Neutrophil (primary cell): ENCODE data around the gene IFI6.

Experiments used
- H3K27ac ChIP-seq: fragments of 200-600 bp; sonication (generic); 2 replicates; pipeline ENCODE4 v1.5.1; 2016; ENCODE audit warnings: mild to moderate bottlenecking, moderate library complexity
- H3K27me3 ChIP-seq: fragments of 200-600 bp; sonication (generic); 2 replicates; pipeline ENCODE4 v1.6.0; 2016; ENCODE audit warnings: mild to moderate bottlenecking
- H3K36me3 ChIP-seq: fragments of 200-600 bp; sonication (generic); 2 replicates; pipeline ENCODE4 v1.5.1; 2017
- H3K4me1 ChIP-seq, 2 experiments: fragments of 200-600 bp in 1 of 2; sonication (generic) in 1 of 2; 1 replicate in 1 of 2; 2 replicates in 1 of 2; pipeline versions ENCODE4 v1.5.1 to v1.6.1; 2013 to 2016; ENCODE audit warnings: low read depth in 1 of 2, low read length in 1 of 2, mild to moderate bottlenecking in 1 of 2, moderate library complexity in 1 of 2; ENCODE audit not compliant: control insufficient read depth in 1 of 2, insufficient read depth in 1 of 2
- H3K4me3 ChIP-seq, 2 experiments: fragments of 200-600 bp in 1 of 2; sonication (generic) in 1 of 2; 1 replicate in 1 of 2; 2 replicates in 1 of 2; pipeline ENCODE4 v1.5.1; 2013 to 2016; ENCODE audit warnings: low read depth in 1 of 2, low read length in 1 of 2, mild to moderate bottlenecking in 1 of 2, moderate library complexity in 1 of 2
- H3K9me3 ChIP-seq: fragments of 200-600 bp; sonication (generic); 2 replicates; pipeline ENCODE4 v1.5.1; 2016
- CTCF ChIP-seq: fragments of 200-600 bp; sonication (generic); IDR thresholded peaks from 2 replicates; pipeline ENCODE4 v1.5.1; 2016; ENCODE audit warnings: antibody characterized with exemption

The IFI6 gene

GRCh38 chr1:27668121-27668807 is 3.7 kb downstream of the IFI6 start:
- Histone ChIP-seq H3K27ac (no peak overlapping the region), H3K4me1 (peaks cover 23 to 30% of the 10 kb centered on the region in 2 experiments), H3K9me3 (no peaks in the 10 kb centered on the region), H3K4me3 (no peak overlapping the region), H3K27me3 (no peaks in the 10 kb centered on the region), H3K36me3 (peaks cover 19% of the 10 kb centered on the region)
- no peak for TF ChIP-seq CTCF

- no peak for TF ChIP-seq CTCF
- no peaks in the 10 kb centered on the region for H3K27me3 ChIP-seq
- H3K4me3 ChIP-seq, result no peak overlapping the region
- H3K36me3 ChIP-seq, result peaks cover 19% of the 10 kb centered on the region
- H3K27ac ChIP-seq, result no peak overlapping the region
- H3K9me3 ChIP-seq, result no peaks in the 10 kb centered on the region
- peaks cover 25 to 36% of the 10 kb centered on the region in 2 experiments for H3K4me1 ChIP-seq
These were observed 5.2 kb downstream of the IFI6 start for GRCh38 chr1:27666791-27667254.

- Histone ChIP-seq H3K4me1 (peaks cover 20 to 35% of the 10 kb centered on the region in 2 experiments), H3K36me3 (peaks cover 19% of the 10 kb centered on the region), H3K27ac (no peak overlapping the region), H3K9me3 (no peaks in the 10 kb centered on the region), H3K27me3 (no peaks in the 10 kb centered on the region), H3K4me3 (no peak overlapping the region)
- no peak for TF ChIP-seq CTCF
These were observed 5.7 kb downstream of the IFI6 start for GRCh38 chr1:27666294-27666693.

- Histone ChIP-seq H3K4me1 (peaks cover 27 to 33% of the 10 kb centered on the region in 2 experiments), H3K27me3 (no peaks in the 10 kb centered on the region), H3K36me3 (peaks cover 19% of the 10 kb centered on the region), H3K9me3 (no peaks in the 10 kb centered on the region), H3K27ac (no peak overlapping the region), H3K4me3 (no peak overlapping the region)
- no peak for TF ChIP-seq CTCF
These were observed 6.9 kb downstream of the IFI6 start for GRCh38 chr1:27665016-27665651.

GRCh38 chr1:27664291-27664690 is 7.7 kb downstream of the IFI6 start:
- no peak overlapping the region for H3K4me3 ChIP-seq
- no peaks in the 10 kb centered on the region for H3K9me3 ChIP-seq
- H3K27me3 ChIP-seq, result no peaks in the 10 kb centered on the region
- peaks cover 19% of the 10 kb centered on the region for H3K36me3 ChIP-seq
- no peak for TF ChIP-seq CTCF
- H3K4me1 ChIP-seq, result peaks cover 31 to 33% of the 10 kb centered on the region in 2 experiments
- H3K27ac ChIP-seq, result no peak overlapping the region
